Occipital lobe (tissue), 2 donors: ENCODE measurements around the gene PPP2R2C. TPM values are rescaled to one million over a fixed set of nuclear protein-coding genes. Genes with fewer than 3 reads are reported as not detected.

ENCODE experiments used
- DNase-seq: peaks from one replicate; lab custom pipeline; 2025; lab: John Stamatoyannopoulos, UW
- total RNA-seq: library from RNA; depleted of rRNA; stranded (reverse); fragments of >200 nt; gene quantifications from one replicate; pipeline ENCODE4 v1.2.3, GENCODE V29; 2014

Gene PPP2R2C
- total RNA-seq, 1 donor from 2014 or later = 44.1 TPM

- DNase-seq = no peak
Measured at GRCh38 chr4:6426571-6427438, 45.6 kb downstream of the PPP2R2C start.

- no peak for DNase-seq
Measured at GRCh38 chr4:6425911-6426310, 46.5 kb downstream of the PPP2R2C start.

- no peak for DNase-seq
Measured at GRCh38 chr4:6425336-6425735, 47.1 kb downstream of the PPP2R2C start.

- no peak for DNase-seq
Measured at GRCh38 chr4:6424425-6424824, 48.0 kb downstream of the PPP2R2C start.

DNA sequence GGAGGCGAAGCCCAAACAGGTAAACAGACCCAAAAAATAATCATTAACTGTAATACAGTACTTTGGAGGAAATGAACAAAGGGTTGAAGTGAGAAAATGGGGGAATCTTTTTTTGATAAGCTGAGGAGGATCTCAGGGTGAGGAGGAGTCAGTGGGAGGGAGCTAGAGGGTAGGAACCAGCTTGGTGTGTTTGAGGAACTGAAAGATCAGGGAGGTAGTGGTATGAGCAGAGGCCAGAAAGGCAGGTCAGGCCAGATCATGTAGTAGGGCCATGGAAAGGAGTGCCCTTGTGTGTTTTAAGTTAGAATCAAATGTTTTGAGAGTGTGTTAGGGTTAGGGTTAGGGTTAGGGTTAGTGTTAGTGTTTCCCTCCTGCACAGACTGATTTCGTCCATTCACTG is 48.8 kb downstream of the PPP2R2C start:
- no peak for DNase-seq

DNA sequence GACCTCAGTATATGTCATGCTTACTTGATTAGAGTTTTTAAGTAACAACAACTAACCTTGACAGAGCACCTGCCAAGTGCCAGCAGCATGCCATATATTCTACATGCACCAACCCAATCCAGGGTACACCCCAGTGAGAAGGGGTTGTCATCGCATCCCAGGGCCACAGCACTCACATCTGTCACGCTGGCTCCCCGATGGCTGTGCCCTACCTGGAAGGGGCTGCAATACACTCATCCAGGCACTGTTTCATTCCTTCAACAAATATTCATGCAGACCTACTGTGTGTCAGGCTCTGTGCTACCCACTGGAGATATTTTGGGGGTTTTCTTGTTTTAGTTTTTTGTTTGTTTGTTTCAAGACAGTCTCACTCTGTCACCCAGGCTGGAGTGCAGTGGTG is 49.5 kb downstream of the PPP2R2C start:
- no peak for DNase-seq

GRCh38 chr4:6422105-6422504 is 50.3 kb downstream of the PPP2R2C start:
- DNase-seq = no peak

GRCh38 chr4:6421397-6421796 is 51.0 kb downstream of the PPP2R2C start:
- DNase-seq = no peak

DNA sequence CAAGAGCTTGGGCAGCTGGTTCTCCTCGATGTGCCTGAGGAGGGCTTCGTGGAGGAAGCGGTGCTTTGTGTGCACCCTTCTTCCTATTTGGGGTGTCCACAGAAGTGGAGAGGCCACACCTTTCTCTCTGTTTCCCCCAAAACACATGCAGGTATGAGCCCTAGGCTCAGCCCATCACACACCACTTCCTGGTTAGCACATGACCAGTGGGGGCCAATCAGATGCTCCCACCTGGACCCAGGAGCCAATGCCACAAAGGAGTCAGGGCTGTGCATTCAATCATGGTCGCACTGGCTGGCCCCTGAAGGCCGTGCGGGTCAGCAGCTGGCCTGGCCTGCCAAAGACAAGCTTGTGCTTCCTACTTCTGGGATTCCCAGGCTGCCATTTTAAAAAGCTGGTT is 51.4 kb downstream of the PPP2R2C start:
- no peak for DNase-seq

DNA sequence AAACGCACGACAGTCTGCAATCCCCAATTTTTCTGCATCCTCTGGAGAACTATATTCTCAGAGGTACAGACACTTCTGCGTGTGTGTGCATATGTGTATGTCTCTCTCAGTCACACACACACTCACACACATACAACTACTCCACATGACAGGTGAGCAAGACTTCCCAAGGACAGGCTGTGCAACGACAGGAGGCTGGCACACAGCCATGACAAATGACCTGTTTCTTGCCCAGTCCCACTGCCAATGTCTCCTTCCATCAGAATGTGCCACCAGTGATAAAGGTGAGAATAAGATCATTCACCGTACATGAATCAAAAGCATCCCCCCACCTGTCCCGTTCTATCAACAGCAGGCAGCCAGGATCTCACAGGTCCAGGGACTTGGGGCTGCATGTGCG is 52.4 kb downstream of the PPP2R2C start:
- DNase-seq = no peak

DNA sequence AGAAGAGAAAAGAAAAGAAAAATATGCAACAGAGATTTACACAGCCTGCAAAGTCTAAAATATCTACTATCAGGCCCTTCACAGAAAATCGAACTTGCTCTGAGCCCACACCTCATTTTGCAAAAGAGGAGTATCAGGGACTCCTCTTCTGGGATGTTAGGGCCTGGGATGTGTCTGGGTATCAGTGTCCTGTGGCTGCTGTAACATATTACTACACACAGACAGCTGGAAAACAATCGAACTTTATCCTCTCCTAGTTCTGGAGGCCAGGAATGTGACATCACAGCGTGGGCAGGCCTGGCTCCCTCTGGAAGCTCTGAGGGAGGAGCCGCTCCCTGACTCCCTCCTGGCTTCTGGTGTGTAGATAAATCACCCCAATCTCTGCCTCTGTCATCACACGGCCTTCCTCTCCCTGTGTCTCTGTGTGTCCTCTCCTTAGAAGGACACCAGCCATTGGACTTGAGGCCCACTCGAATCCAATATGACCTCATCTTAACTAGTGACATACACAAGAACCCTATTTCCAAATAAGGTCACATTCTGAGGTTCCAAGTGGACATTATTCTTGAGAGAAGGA is 52.9 kb downstream of the PPP2R2C start:
- peak; percentile 33 for DNase-seq

DNA sequence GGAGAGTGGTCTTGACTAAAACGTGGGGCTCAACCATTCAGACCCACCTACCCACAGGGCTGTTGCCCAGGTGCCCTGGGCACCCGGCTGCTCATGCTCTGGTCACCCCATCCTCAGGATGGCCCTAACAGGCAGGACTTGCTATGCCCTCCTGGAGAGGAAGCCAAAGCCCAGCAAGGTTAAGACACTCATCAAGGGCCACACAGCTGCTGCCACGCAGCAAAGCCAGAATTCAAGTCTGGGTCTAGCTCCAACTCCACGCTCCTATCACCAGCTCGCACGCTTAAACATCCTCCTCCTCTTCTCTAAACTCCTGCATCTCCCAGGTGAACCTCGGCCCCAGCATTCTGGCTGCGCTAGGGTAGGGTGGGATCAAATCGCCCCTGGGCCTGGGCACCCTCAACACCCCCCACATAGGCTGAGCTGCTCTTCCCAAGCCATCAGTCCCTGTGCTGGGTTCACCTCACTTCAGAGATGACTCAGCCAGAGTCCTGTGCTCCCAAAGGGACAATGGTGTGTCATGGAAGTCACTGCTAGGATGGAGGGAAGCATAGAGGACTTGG is 54.1 kb downstream of the PPP2R2C start:
- no peak for DNase-seq

- DNase-seq = no peak
Measured at GRCh38 chr4:6417516-6418050, 54.8 kb downstream of the PPP2R2C start.

GRCh38 chr4:6416518-6417286 is 55.7 kb downstream of the PPP2R2C start:
- DNase-seq = peak; percentile 50

DNA sequence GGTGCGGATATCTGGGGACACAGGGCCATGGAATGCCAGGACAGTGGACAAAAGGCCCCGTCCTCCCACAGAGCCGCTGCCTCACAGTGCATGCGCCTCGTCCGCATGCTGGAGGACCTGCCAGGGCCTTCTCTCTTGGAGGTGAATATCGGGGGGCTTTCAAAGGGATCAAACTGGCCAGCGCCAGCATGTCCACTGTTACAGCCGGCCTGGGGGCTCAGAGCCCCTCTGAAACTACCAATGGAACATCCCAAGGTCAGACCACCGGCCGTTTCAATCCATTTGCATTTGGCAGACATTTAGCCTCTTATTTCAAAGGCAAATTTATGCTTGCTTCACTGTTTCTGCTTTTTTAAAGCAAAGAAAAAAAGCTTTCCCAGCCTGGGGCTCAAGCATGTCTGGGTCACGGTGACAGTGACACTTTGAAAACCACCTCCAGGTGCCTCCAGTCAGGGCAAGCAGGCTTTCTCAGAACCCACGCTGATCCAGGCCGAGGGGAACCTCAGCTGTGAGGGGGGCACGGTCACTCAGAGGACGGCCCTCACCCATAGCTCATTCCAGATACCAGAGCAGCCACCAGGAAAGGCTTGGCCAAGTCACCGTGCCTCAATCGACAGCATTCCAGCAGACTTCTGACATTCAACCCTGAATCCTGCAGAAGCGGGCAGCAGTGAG is 57.2 kb downstream of the PPP2R2C start:
- no peak for DNase-seq

- no peak for DNase-seq
Measured at GRCh38 chr4:6414578-6414977, 57.8 kb downstream of the PPP2R2C start.

GRCh38 chr4:6410664-6411063 is 61.8 kb downstream of the PPP2R2C start:
- DNase-seq = no peak

GRCh38 chr4:6410068-6410467 is 62.3 kb downstream of the PPP2R2C start:
- no peak for DNase-seq

GRCh38 chr4:6409381-6409780 is 63.0 kb downstream of the PPP2R2C start:
- no peak for DNase-seq

GRCh38 chr4:6408263-6408662 is 64.2 kb downstream of the PPP2R2C start:
- DNase-seq = no peak

DNA sequence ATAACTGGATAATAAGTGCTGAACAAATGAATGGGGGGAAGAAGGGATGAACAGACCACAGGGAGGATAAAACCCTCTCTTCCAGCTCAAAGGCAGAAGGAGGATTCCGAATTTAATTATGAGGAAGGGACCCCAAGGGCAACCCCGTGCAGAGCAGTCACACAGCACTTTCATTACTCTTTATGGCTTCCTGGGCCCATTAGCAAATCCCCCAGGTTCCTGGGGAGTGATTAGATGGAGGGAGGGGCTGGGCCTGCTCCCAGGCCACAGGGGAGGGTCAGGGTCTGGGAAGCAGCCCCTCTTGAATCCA is 67.1 kb downstream of the PPP2R2C start:
- DNase-seq = no peak
